B cell (primary cell): Measurements from ENCODE around the gene CCDC9B. TPM values are rescaled to one million over a fixed set of nuclear protein-coding genes. Genes with fewer than 3 reads are reported as not detected.

Experiments
- ATAC-seq: fragments of 200-7000 bp; cut with Tn5 transposase; one replicate; pipeline ENCODE4 v1.10.0; 2021; ENCODE audit warnings: low read depth, mild to moderate bottlenecking, moderate number of reproducible peaks, moderate library complexity
- CTCF ChIA-PET: fragments of 350-600 bp; sonication (Branson Sonifier 250); formaldehyde crosslinking; loops from one replicate; lab custom pipeline; 2021; ENCODE audit warnings: antibody characterized with exemption, inconsistent platforms; lab: Charles Lee
- POLR2A ChIA-PET: fragments of 350-600 bp; sonication (Branson Sonifier 250); formaldehyde crosslinking; loops from one replicate; lab custom pipeline; 2021; ENCODE audit warnings: antibody characterized with exemption; lab: Charles Lee
- DNase-seq: peaks from one replicate; pipeline ENCODE4 v3.0.0; 2013
- H2AFZ ChIP-seq: 2 replicates; pipeline ENCODE4 v1.6.1; 2012; ENCODE audit warnings: mild to moderate bottlenecking, low read depth, low read length; ENCODE audit not compliant: insufficient read depth, poor library complexity, severe bottlenecking
- H3K27ac ChIP-seq, 2 donors: 1 replicate in 1 of 2; 2 replicates in 1 of 2; pipeline ENCODE4 v1.5.1; 2012 to 2013; ENCODE audit warnings: low read length in 2 of 2, mild to moderate bottlenecking in 2 of 2, moderate library complexity in 1 of 2
- H3K27me3 ChIP-seq, 4 experiments: fragments of 200-600 bp in 1 of 4; sonication (generic) in 1 of 4; replicated peaks in 1 of 4; 1 replicate in 2 of 4; 2 replicates in 2 of 4; pipeline versions ENCODE4 v1.6.1 to v1.7.0; 2013 to 2016; ENCODE audit warnings: low read length in 3 of 4, mild to moderate bottlenecking in 2 of 4, mixed read lengths in 1 of 4, moderate library complexity in 1 of 4; ENCODE audit not compliant: insufficient read depth in 4 of 4, control insufficient read depth in 3 of 4; ENCODE audit errors: control extremely low read depth in 1 of 4
- H3K36me3 ChIP-seq, 2 experiments: replicated peaks in 1 of 2; 1 replicate in 1 of 2; 2 replicates in 1 of 2; pipeline versions ENCODE4 v1.6.1 to v1.7.1; 2013; ENCODE audit warnings: low read length in 1 of 2; ENCODE audit not compliant: insufficient read depth in 2 of 2, control insufficient read depth in 1 of 2; ENCODE audit errors: control extremely low read depth in 1 of 2, extremely low read depth in 1 of 2
- H3K4me1 ChIP-seq, 2 donors: fragments of 200-600 bp in 1 of 2; sonication (generic) in 1 of 2; 1 replicate in 1 of 2; 2 replicates in 1 of 2; pipeline versions ENCODE4 v1.5.1 to v1.6.1; 2013 to 2017; ENCODE audit warnings: low read length in 2 of 2; ENCODE audit not compliant: control insufficient read depth in 2 of 2, insufficient read depth in 2 of 2
- H3K4me2 ChIP-seq: replicated peaks from 2 replicates; pipeline ENCODE3; 2012; ENCODE audit warnings: mild to moderate bottlenecking, low read depth, low read length; ENCODE audit not compliant: poor library complexity, severe bottlenecking
- H3K4me3 ChIP-seq, 5 experiments: fragments of 200-600 bp in 1 of 5; sonication (generic) in 1 of 5; 1 replicate in 3 of 5; 2 replicates in 2 of 5; pipeline versions ENCODE4 v1.5.1 to v1.7.0; 2011 to 2016; ENCODE audit warnings: low read length in 4 of 5, mild to moderate bottlenecking in 4 of 5, low read depth in 2 of 5, control low read depth in 1 of 5, moderate library complexity in 1 of 5; ENCODE audit not compliant: insufficient read depth in 1 of 5; ENCODE audit errors: control extremely low read depth in 1 of 5, extremely low read depth in 1 of 5
- H3K79me2 ChIP-seq: fragments of 200-600 bp; sonication (generic); one replicate; pipeline ENCODE4 v1.6.0; 2016; ENCODE audit warnings: low read length; ENCODE audit not compliant: control insufficient read depth, insufficient read depth
- H3K9ac ChIP-seq: fragments of 200-600 bp; sonication (generic); 2 replicates; pipeline ENCODE4 v1.6.1; 2017; ENCODE audit warnings: mild to moderate bottlenecking, low read length, moderate library complexity
- H3K9me3 ChIP-seq, 3 donors: one replicate each; pipeline versions ENCODE4 v1.6.1 to v1.7.1; 2013; ENCODE audit warnings: low read length in 2 of 3; ENCODE audit not compliant: control insufficient read depth in 2 of 3, insufficient read depth in 1 of 3; ENCODE audit errors: control extremely low read depth in 1 of 3
- H4K20me1 ChIP-seq: 2 replicates; pipeline ENCODE4 v1.6.0; 2012; ENCODE audit warnings: mild to moderate bottlenecking, low read length; ENCODE audit not compliant: insufficient read depth, control insufficient read depth, poor library complexity, severe bottlenecking
- H3K27ac Mint-ChIP-seq: one replicate; pipeline ENCODE4 v1.8.0; 2021; ENCODE audit warnings: mixed read lengths
- H3K27me3 Mint-ChIP-seq: one replicate; pipeline ENCODE4 v1.8.0; 2021; ENCODE audit warnings: mixed read lengths
- H3K4me1 Mint-ChIP-seq: one replicate; pipeline ENCODE4 v1.8.0; 2021; ENCODE audit warnings: mixed read lengths
- H3K4me3 Mint-ChIP-seq: one replicate; pipeline ENCODE4 v1.8.0; 2021; ENCODE audit warnings: mixed read lengths
- H3K9me3 Mint-ChIP-seq: one replicate; pipeline ENCODE4 v1.8.0; 2022; ENCODE audit warnings: mixed read lengths; ENCODE audit not compliant: insufficient read depth
- EZH2 ChIP-seq: IDR thresholded peaks from 2 replicates; pipeline ENCODE4 v1.6.1; 2012; ENCODE audit warnings: borderline replicate concordance, low read depth, mild to moderate bottlenecking, moderate library complexity, low read length; ENCODE audit not compliant: insufficient read depth, poor library complexity, severe bottlenecking
- WGBS: methylation state at CpG from one replicate; pipeline ENCODE4 v1.1.5; 2013; ENCODE audit warnings: missing lambda C conversion rate; ENCODE audit not compliant: insufficient coverage; 5-methylcytosine and 5-hydroxymethylcytosine counted together
- intact Hi-C: fragments of 100-400 bp; cut with micrococcal nuclease; formaldehyde crosslinking; loops from one replicate; pipeline ENCODE4 v1.10.0; 2022
- polyA plus RNA-seq: library from polyadenylated mRNA; depleted of rRNA; stranded (reverse); fragments of >200 nt; gene quantifications from 2 replicates; pipeline ENCODE4 v1.2.3, GENCODE V29; 2012
- total RNA-seq, 2 donors: library from RNA; stranded (reverse); fragments of 120-200 nt in 1 of 2; gene quantifications; 1 replicate in 1 of 2; 2 replicates in 1 of 2; pipeline versions ENCODE4 v1.2.3 to v1.2.4, GENCODE V29; 2013 to 2022
- TF ChIP-seq, protein P1 (sequence below): fragments of 200-600 bp; IDR thresholded peaks from one replicate; pipeline ENCODE4 v1.8.0; 2022; ENCODE audit warnings: antibody characterized with exemption, mild to moderate bottlenecking

CCDC9B gene
- total and polyA plus RNA-seq, 2 donors (not counting 1 experiment from before 2014, with no cell fraction given), result 1.6 to 2.4 TPM

DNA sequence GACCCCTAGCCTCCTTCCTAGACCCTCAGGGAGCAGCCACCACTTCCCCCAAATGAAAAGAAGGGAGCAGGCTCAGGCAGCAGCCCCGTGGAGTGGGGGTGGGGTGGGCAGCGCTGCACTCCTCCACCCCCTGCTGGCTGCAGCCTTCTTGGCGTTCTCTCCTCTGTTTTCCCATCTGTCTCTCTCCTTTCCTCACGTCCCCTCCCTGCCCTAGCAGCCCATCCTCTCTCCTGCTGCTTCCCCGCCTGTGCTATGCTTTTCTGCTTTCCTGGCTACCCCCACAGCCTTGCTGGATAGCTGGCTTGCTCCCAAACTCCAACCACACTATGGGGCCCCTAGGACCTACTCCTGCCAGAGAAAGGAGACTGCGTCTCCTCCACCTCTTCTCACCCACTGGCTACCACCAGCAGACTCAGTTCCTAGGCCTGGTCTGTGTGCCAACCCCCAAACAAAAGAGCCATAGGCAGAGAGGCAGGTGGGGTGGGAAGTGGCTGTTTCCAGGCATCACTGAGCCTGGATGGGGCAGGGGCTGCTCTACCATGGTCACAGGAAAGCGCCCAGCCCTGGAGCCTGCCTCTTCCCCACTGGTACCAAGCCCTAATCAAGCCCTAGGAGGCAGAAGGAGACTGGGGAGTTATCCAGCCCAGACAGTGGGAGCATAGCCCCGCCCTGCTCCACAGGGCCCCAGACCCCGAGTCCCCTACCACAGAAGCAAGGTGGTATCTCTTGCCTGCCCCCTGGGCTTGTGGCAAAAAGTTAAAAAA is 13.9 kb upstream of the CCDC9B start:
- peaks cover 6 to 11% of the 10 kb centered on the region in 2 donors for H3K4me1 ChIP-seq
- no peak overlapping the region for H2AFZ ChIP-seq
- intact Hi-C loops, result no loop called here
- TF ChIP-seq EZH2, result no peak
- TF ChIP-seq, protein P1, sequence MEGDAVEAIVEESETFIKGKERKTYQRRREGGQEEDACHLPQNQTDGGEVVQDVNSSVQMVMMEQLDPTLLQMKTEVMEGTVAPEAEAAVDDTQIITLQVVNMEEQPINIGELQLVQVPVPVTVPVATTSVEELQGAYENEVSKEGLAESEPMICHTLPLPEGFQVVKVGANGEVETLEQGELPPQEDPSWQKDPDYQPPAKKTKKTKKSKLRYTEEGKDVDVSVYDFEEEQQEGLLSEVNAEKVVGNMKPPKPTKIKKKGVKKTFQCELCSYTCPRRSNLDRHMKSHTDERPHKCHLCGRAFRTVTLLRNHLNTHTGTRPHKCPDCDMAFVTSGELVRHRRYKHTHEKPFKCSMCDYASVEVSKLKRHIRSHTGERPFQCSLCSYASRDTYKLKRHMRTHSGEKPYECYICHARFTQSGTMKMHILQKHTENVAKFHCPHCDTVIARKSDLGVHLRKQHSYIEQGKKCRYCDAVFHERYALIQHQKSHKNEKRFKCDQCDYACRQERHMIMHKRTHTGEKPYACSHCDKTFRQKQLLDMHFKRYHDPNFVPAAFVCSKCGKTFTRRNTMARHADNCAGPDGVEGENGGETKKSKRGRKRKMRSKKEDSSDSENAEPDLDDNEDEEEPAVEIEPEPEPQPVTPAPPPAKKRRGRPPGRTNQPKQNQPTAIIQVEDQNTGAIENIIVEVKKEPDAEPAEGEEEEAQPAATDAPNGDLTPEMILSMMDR, result no peak
- no peak for DNase-seq
- no peaks in the 10 kb centered on the region for H3K36me3 ChIP-seq
- peaks cover 2% of the 10 kb centered on the region for H3K79me2 ChIP-seq
- H3K4me2 ChIP-seq, result no peak overlapping the region
- peaks cover 8% of the 10 kb centered on the region for H3K27me3 Mint-ChIP-seq
- no peak overlapping the region for H3K4me3 ChIP-seq
- peaks cover 13% of the 10 kb centered on the region for H4K20me1 ChIP-seq
- no peak overlapping the region for H3K27ac Mint-ChIP-seq
- POLR2A ChIA-PET, result interaction anchor here (0.6 to 0.8 kb wide), 3 partner anchors 51 to 392 kb away, joined by 3 to 7 read pairs (median 5); partner anchors contain the start of gene IVD
- ATAC-seq, result no peak
- H3K9me3 ChIP-seq, result no peaks in the 10 kb centered on the region
- H3K9me3 Mint-ChIP-seq, result no peaks in the 10 kb centered on the region
- 51% methylated on average over 4 of the region's 9 CpGs for WGBS
- no peak overlapping the region for H3K27ac ChIP-seq
- H3K27me3 ChIP-seq, result peaks cover 0 to 6% (median 0%) of the 10 kb centered on the region in 4 experiments
- no peak overlapping the region for H3K4me3 Mint-ChIP-seq
- H3K9ac ChIP-seq, result no peak overlapping the region
- peaks cover 12% of the 10 kb centered on the region for H3K4me1 Mint-ChIP-seq
- CTCF ChIA-PET, result interaction anchor here (0.6 to 1.5 kb wide), 6 partner anchors 10 to 1727 kb away, joined by 3 to 6 read pairs (median 3); no protein-coding TSS in a partner anchor

DNA sequence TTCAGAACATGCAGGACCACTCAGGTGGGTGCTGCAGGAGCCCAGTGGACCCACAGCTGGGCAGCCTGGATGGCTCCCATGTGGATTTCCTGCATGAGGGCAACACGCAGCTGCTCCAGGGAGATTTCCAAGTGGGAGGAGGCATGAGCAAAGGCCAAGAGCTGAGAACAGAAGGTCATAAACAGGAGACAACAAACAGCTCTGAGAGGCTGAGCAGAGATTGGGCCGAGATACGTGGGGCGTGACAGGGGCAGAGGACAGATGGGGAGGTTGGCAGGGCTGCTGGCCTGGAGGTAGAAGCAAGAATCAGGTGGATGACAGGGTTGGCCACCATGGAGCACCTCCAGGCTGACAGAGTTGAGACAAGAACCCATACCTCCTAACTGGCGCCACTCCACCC is 13.0 kb upstream of the CCDC9B start:
- no peak for TF ChIP-seq EZH2
- TF ChIP-seq, protein P1, result no peak
- no peaks in the 10 kb centered on the region for H3K36me3 ChIP-seq
- WGBS, result 96% methylated on average over 4 of the region's 5 CpGs
- H3K79me2 ChIP-seq, result peaks cover 2% of the 10 kb centered on the region
- Mint-ChIP-seq H3K4me3 (no peak overlapping the region), H3K4me1 (peaks cover 8% of the 10 kb centered on the region), H3K27ac (no peak overlapping the region), H3K9me3 (no peaks in the 10 kb centered on the region), H3K27me3 (peaks cover 8% of the 10 kb centered on the region)
- intact Hi-C loops, result no loop called here
- peaks cover 4 to 8% of the 10 kb centered on the region in 2 donors for H3K4me1 ChIP-seq
- H3K4me2 ChIP-seq, result no peak overlapping the region
- H3K4me3 ChIP-seq, result no peak overlapping the region
- H4K20me1 ChIP-seq, result peaks cover 5% of the 10 kb centered on the region
- no peak overlapping the region for H3K27ac ChIP-seq
- H3K27me3 ChIP-seq, result peaks cover 0 to 6% (median 0%) of the 10 kb centered on the region in 4 experiments
- H3K9me3 ChIP-seq, result no peaks in the 10 kb centered on the region
- no peak overlapping the region for H2AFZ ChIP-seq
- no peak for ATAC-seq
- H3K9ac ChIP-seq, result no peak overlapping the region
- ChIA-PET CTCF (interaction anchor here (1.4 kb wide), 1 partner anchor 18 kb away, joined by 3 read pairs; no protein-coding TSS in a partner anchor), POLR2A (interaction anchor here (0.6 kb wide), 1 partner anchor 91 kb away, joined by 7 read pairs; no protein-coding TSS in a partner anchor)
- no peak for DNase-seq
